KMS-11 (cell line): ENCODE data around the gene CYP27C1.
"Not testable (repeated sequence)": the region's sequence is repeated elsewhere in the genome, so short reads cannot be mapped to it uniquely, and the experiment has no call there.

Experiments
- H2AFZ ChIP-seq: fragments of 200-600 bp; sonication (generic); 2 replicates; pipeline ENCODE4 v1.6.1; 2016; ENCODE audit warnings: antibody characterized with exemption, mixed run types, low read depth
- H3K27ac ChIP-seq: fragments of 200-600 bp; sonication (generic); 2 replicates; pipeline ENCODE4 v1.6.1; 2016; ENCODE audit warnings: mild to moderate bottlenecking, mixed run types
- H3K27me3 ChIP-seq: fragments of 200-600 bp; sonication (generic); 2 replicates; pipeline ENCODE4 v1.6.1; 2017; ENCODE audit warnings: mild to moderate bottlenecking, low read depth, mixed run types, moderate library complexity; ENCODE audit not compliant: insufficient read depth
- H3K36me3 ChIP-seq: fragments of 200-600 bp; sonication (generic); 2 replicates; pipeline ENCODE4 v1.6.1; 2017; ENCODE audit warnings: mild to moderate bottlenecking, mixed run types; ENCODE audit not compliant: insufficient read depth
- H3K4me1 ChIP-seq: fragments of 200-600 bp; sonication (generic); 2 replicates; pipeline ENCODE4 v1.6.1; 2016; ENCODE audit warnings: mild to moderate bottlenecking, low read depth, mixed run types; ENCODE audit not compliant: poor library complexity, severe bottlenecking
- H3K4me2 ChIP-seq: fragments of 200-600 bp; sonication (generic); 2 replicates; pipeline ENCODE4 v1.7.0; 2016; ENCODE audit warnings: mild to moderate bottlenecking, mixed run types
- H3K4me3 ChIP-seq: fragments of 200-600 bp; sonication (generic); IDR thresholded peaks from 2 replicates; pipeline ENCODE4 v1.6.1; 2017; ENCODE audit warnings: low read depth, low read length, mixed read lengths; ENCODE audit not compliant: insufficient read depth
- H3K79me2 ChIP-seq: fragments of 200-600 bp; sonication (generic); 2 replicates; pipeline ENCODE4 v1.6.1; 2016; ENCODE audit warnings: low read depth, mixed run types; ENCODE audit not compliant: insufficient read depth
- H3K9ac ChIP-seq: fragments of 200-600 bp; sonication (generic); 2 replicates; pipeline ENCODE4 v1.6.1; 2016; ENCODE audit warnings: mild to moderate bottlenecking, mixed run types
- H4K20me1 ChIP-seq: fragments of 200-600 bp; sonication (generic); 2 replicates; pipeline ENCODE4 v1.6.1; 2016; ENCODE audit warnings: mild to moderate bottlenecking, mixed run types; ENCODE audit not compliant: insufficient read depth
- TF ChIP-seq, protein P1 (sequence below): fragments of 200-600 bp; sonication (generic); conservative IDR thresholded peaks from 2 replicates; pipeline ENCODE4 v1.6.1; 2017; ENCODE audit warnings: low read depth, mild to moderate bottlenecking, antibody characterized with exemption, low read length, moderate library complexity, mixed read lengths

CYP27C1 gene

DNA sequence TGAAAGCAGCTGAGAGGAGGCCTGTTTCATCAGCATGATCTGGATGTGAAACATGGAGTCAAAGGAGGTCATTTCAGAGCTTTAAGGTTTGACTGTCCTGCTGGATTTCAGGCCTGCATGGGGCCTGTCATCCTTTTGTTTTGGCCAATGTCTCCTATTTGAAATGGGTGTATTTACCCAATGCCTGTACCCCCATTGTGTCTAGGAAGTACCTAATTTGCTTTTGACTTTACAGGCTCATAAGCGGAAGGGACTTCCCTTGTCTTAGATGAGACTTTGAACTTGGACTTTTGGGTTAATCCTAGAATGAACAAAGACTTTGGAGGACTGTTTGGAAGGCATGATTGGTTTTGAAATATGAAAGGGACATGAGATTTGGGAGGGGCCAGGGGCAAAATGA is 19.3 kb upstream of the CYP27C1 start:
- TF ChIP-seq, protein P1, sequence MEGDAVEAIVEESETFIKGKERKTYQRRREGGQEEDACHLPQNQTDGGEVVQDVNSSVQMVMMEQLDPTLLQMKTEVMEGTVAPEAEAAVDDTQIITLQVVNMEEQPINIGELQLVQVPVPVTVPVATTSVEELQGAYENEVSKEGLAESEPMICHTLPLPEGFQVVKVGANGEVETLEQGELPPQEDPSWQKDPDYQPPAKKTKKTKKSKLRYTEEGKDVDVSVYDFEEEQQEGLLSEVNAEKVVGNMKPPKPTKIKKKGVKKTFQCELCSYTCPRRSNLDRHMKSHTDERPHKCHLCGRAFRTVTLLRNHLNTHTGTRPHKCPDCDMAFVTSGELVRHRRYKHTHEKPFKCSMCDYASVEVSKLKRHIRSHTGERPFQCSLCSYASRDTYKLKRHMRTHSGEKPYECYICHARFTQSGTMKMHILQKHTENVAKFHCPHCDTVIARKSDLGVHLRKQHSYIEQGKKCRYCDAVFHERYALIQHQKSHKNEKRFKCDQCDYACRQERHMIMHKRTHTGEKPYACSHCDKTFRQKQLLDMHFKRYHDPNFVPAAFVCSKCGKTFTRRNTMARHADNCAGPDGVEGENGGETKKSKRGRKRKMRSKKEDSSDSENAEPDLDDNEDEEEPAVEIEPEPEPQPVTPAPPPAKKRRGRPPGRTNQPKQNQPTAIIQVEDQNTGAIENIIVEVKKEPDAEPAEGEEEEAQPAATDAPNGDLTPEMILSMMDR = no peak
- H3K4me1 ChIP-seq = no peaks in the 10 kb centered on the region
- no peak overlapping the region for H3K27ac ChIP-seq
- no peaks in the 10 kb centered on the region for H3K36me3 ChIP-seq
- H4K20me1 ChIP-seq = no peaks in the 10 kb centered on the region
- no peak overlapping the region for H3K4me3 ChIP-seq
- no peaks in the 10 kb centered on the region for H3K27me3 ChIP-seq
- no peak overlapping the region for H2AFZ ChIP-seq
- no peak overlapping the region for H3K9ac ChIP-seq
- H3K4me2 ChIP-seq = no peak overlapping the region
- no peaks in the 10 kb centered on the region for H3K79me2 ChIP-seq

DNA sequence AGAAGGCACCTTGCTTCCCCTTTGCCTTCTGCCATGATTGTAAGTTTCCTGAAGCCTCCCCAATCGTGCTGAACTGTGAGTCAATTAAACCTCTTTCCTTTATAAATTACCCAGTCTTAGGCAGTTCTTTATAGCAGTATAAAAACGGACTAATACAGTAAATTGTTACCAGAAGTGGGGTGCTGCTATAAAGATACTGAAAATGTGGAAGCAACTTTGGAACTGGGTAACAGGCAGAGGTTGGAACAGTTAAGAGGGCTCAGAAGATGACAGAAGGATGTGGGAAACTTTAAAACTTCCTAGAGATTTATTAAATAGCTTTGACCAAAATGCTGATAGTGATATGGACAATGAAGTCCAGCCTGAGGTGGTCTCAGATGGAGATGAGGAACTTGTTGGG is 17.7 kb upstream of the CYP27C1 start:
- not testable (repeated sequence) for H3K27ac ChIP-seq, H3K27me3 ChIP-seq, H3K36me3 ChIP-seq, H3K79me2 ChIP-seq, H3K4me1 ChIP-seq, H3K9ac ChIP-seq, H3K4me2 ChIP-seq, H4K20me1 ChIP-seq, H2AFZ ChIP-seq, H3K4me3 ChIP-seq

DNA sequence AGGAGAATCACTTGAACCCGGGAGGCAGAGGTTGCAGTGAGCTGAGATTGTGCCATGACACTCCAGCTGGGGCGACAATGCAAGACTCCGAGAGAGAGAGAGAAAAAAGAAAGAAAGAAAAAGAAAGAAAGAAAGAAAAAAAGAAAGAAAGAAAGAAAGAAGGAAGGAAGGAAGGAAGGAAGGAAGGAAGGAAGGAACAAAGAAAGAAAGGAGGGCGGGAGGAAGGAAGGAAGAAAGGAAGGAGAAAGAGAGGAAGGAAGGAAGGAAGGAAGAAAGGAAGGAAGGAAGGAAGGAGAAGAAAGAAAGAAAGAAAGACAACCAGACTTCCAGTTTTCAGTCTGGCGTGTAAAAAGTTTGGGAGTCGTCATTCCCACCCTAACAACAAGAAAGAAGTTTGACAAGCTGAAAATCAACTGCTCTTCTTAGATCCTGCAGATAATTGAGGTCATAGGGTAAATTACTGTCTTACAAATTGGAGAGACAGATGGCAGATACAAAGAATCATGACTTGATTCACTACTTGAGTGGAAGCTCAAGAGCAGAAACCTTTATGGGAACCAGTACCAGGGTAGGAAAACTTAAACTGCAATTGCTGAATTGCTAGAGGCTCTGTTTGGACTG is 15.1 kb upstream of the CYP27C1 start:
- no peak overlapping the region for H3K4me3 ChIP-seq
- TF ChIP-seq, protein P1 = no peak
- no peak overlapping the region for H3K27ac ChIP-seq

DNA sequence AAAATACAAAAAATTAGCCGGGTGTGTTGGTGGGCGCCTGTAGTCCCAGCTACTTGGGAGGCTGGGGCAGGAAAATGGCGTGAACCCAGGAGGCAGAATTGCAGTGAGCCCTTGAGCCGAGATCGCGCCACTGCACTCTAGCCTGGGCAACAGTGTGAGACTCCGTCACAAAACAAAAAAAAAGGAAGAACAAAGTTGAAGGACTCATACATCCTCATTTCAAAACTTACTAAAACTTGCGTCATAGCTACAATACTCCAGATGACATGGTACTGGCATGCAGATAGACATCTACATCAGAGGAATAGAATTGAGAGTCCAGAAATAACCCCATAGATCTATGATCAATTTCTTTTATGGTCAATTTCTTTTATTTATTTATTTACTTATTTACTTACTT is 13.6 kb upstream of the CYP27C1 start:
- Histone ChIP-seq H3K4me3 (no peak overlapping the region), H3K79me2 (no peaks in the 10 kb centered on the region), H3K4me1 (no peaks in the 10 kb centered on the region), H4K20me1 (no peaks in the 10 kb centered on the region), H2AFZ (no peak overlapping the region), H3K9ac (no peak overlapping the region), H3K27me3 (no peaks in the 10 kb centered on the region), H3K36me3 (no peaks in the 10 kb centered on the region), H3K27ac (no peak overlapping the region), H3K4me2 (no peak overlapping the region)
- TF ChIP-seq, protein P1 = no peak

More for the DNA sequence above, 15.1 kb upstream of the CYP27C1 start:
- H3K36me3 ChIP-seq = no peaks in the 10 kb centered on the region
- H3K79me2 ChIP-seq = no peaks in the 10 kb centered on the region
- H3K4me2 ChIP-seq = no peak overlapping the region
- H3K27me3 ChIP-seq = no peaks in the 10 kb centered on the region
- no peaks in the 10 kb centered on the region for H4K20me1 ChIP-seq
- no peak overlapping the region for H3K9ac ChIP-seq
- no peaks in the 10 kb centered on the region for H3K4me1 ChIP-seq
- no peak overlapping the region for H2AFZ ChIP-seq

DNA sequence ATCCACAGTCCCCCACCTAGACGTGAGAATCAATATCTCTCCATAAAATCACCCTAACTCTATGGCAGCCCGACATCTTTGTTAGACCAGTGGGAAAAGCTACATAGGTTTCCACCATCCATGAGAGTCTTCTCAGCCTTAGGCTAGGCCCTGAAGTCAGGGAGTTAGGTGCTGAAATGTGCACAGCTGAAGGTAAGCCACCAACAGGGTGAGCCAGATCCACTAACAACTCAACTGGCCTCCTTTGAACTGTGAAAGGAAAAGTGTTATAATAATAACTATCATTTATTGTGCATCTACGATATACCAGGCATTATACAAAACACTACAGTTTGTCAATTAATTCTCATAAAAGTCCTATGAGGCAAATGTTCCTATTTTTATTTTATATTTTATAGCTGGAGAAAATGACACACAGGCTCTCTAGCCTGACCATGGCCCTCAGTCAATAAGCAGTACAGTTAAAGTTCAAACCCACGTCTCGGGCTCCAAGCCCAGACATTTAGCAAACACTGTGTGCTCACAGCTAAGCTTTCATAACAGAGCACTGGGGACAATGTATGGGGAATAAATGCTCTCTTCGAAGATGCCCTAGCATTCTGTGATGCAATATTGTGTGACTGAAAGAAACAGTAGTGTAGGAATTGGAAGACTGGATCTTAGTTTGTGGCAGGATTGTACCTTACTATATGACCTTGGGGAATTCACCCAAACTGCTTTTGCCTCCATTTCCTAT is 11.2 kb upstream of the CYP27C1 start:
- Histone ChIP-seq H3K27me3 (no peaks in the 10 kb centered on the region), H3K27ac (no peak overlapping the region), H3K79me2 (no peaks in the 10 kb centered on the region), H3K9ac (no peak overlapping the region), H4K20me1 (no peaks in the 10 kb centered on the region), H3K4me3 (no peak overlapping the region), H3K4me1 (no peaks in the 10 kb centered on the region), H3K4me2 (no peak overlapping the region), H3K36me3 (no peaks in the 10 kb centered on the region), H2AFZ (no peak overlapping the region)
- TF ChIP-seq, protein P1 = no peak
